Fibroblast of lung (primary cell): ENCODE data around the gene GAA.

Source experiments
- CTCF ChIP-seq, 2 donors: IDR thresholded peaks in 1 of 2; conservative IDR thresholded peaks in 1 of 2; 1 replicate in 1 of 2; 2 replicates in 1 of 2; pipeline ENCODE4 v1.5.1; 2011 to 2012; ENCODE audit warnings: low read length in 2 of 2, control low read depth in 1 of 2, inconsistent platforms in 1 of 2, low read depth in 1 of 2, mild to moderate bottlenecking in 1 of 2
- EZH2 ChIP-seq: IDR thresholded peaks from 2 replicates; pipeline ENCODE4 v1.5.1; 2012; ENCODE audit warnings: low read length, control low read depth, mild to moderate bottlenecking; ENCODE audit errors: missing control alignments

DNA sequence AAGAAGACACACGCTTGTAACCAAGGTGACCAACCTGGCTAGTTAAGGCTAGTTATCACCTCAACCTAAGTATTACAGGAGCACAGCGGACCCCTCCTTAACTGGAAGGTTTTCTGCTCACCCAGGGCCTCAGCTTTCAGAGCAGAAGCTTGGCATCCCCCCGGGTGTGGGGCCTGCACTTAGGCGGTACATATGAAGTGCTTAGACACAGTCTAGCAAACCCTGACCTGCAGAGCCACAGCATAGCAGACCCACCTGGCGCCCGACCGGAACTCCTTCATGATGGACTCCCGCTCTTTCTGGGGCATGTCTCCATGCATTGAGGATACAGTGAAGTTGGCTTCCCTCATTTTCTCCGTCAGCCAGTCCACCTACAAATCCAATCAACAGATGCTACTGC, 35.8 kb downstream of the GAA start:
- no peak for TF ChIP-seq CTCF (conservative IDR thresholded peaks at IDR 0.05 in 1 of 2, IDR thresholded peaks at IDR 0.05 in 1 of 2; ENCODE audit: low read depth in 1 of 2, low read length in 2 of 2)
- no peak for TF ChIP-seq EZH2
